Measurements from ENCODE around the gene WARS2.

- TF ChIP-seq, protein P1, sequence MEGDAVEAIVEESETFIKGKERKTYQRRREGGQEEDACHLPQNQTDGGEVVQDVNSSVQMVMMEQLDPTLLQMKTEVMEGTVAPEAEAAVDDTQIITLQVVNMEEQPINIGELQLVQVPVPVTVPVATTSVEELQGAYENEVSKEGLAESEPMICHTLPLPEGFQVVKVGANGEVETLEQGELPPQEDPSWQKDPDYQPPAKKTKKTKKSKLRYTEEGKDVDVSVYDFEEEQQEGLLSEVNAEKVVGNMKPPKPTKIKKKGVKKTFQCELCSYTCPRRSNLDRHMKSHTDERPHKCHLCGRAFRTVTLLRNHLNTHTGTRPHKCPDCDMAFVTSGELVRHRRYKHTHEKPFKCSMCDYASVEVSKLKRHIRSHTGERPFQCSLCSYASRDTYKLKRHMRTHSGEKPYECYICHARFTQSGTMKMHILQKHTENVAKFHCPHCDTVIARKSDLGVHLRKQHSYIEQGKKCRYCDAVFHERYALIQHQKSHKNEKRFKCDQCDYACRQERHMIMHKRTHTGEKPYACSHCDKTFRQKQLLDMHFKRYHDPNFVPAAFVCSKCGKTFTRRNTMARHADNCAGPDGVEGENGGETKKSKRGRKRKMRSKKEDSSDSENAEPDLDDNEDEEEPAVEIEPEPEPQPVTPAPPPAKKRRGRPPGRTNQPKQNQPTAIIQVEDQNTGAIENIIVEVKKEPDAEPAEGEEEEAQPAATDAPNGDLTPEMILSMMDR (IDR thresholded peaks at IDR 0.05) = no peak
- TF ChIP-seq EZH2 (IDR thresholded peaks at IDR 0.05) = no peak
Measured at GRCh38 chr1:119184972-119185371, 44.5 kb upstream of the WARS2 start.

Data from neural progenitor cell (in vitro differentiated cells).